Heart left ventricle (tissue), 16 donors: Measurements from ENCODE around the gene FCER1G. TPM values are rescaled to one million over a fixed set of nuclear protein-coding genes. Genes with fewer than 3 reads are reported as not detected.

ENCODE experiments used
- ATAC-seq, 4 donors: fragments of 200-7000 bp; cut with Tn5 transposase; one replicate each; pipeline ENCODE4 v1.9.1; 2020 to 2022; ENCODE audit warnings: moderate library complexity in 4 of 4, mild to moderate bottlenecking in 3 of 4, moderate number of reproducible peaks in 1 of 4
- DNase-seq, 5 donors: peaks; one replicate each; pipeline ENCODE4 v3.0.0-alpha.2; 2020
- H3K27ac ChIP-seq, 12 donors: fragments of 200-600 bp; sonication (generic) in 4 of 12; one replicate each; pipeline versions ENCODE4 v1.5.0 to v1.8.0; 2016 to 2022; ENCODE audit warnings: mild to moderate bottlenecking in 2 of 12
- H3K27me3 ChIP-seq, 9 donors: fragments of 200-600 bp; sonication (generic) in 2 of 9; one replicate each; pipeline versions ENCODE4 v1.5.1 to v1.8.0; 2016 to 2022; ENCODE audit warnings: mild to moderate bottlenecking in 3 of 9
- H3K36me3 ChIP-seq, 9 donors: fragments of 200-600 bp; sonication (generic) in 2 of 9; one replicate each; pipeline versions ENCODE4 v1.5.0 to v1.8.0; 2018 to 2022; ENCODE audit warnings: mild to moderate bottlenecking in 2 of 9
- H3K4me1 ChIP-seq, 12 donors: fragments of 200-600 bp; sonication (generic) in 4 of 12; one replicate each; pipeline versions ENCODE4 v1.5.0 to v1.8.0; 2016 to 2022; ENCODE audit warnings: mild to moderate bottlenecking in 3 of 12
- H3K4me3 ChIP-seq, 12 donors: fragments of 200-600 bp; sonication (generic) in 4 of 12; one replicate each; pipeline versions ENCODE4 v1.5.0 to v1.8.0; 2017 to 2022; ENCODE audit warnings: mild to moderate bottlenecking in 9 of 12, moderate library complexity in 4 of 12
- H3K9me3 ChIP-seq, 12 donors: fragments of 200-600 bp; sonication (generic) in 4 of 12; one replicate each; pipeline versions ENCODE4 v1.5.0 to v1.8.0; 2016 to 2022; ENCODE audit warnings: mild to moderate bottlenecking in 1 of 12
- POLR2A ChIP-seq, 2 donors: fragments of 450-650 bp; IDR thresholded peaks; one replicate each; pipeline ENCODE4 v1.6.1; 2017; ENCODE audit warnings: antibody characterized with exemption in 2 of 2, mild to moderate bottlenecking in 2 of 2, moderate library complexity in 2 of 2
- WGBS, 4 donors: extraction: QIAGEN DNeasy Blood & Tissue Kit in 2 of 4; methylation state at CpG; one replicate each; pipeline versions ENCODE4 v1.1.5 to v1.1.7; 2013 to 2018; 5-methylcytosine and 5-hydroxymethylcytosine counted together
- intact Hi-C, 10 donors: fragments of 100-400 bp; cut with DNase I; formaldehyde crosslinking; loops; one replicate each; pipeline versions ENCODE4 v1.11.1 to v1.14.2; 2022
- polyA plus RNA-seq, 2 donors: library from polyadenylated mRNA; stranded (reverse); fragments of 200-250 nt; gene quantifications; one replicate each; pipeline ENCODE4 v1.2.3, GENCODE V29; 2013
- total RNA-seq, 9 donors: library from RNA; depleted of rRNA in 2 of 9; stranded (reverse); fragments of >200 nt in 2 of 9; fragmentation: NEBNext Ultra II Directional in 3 of 9; extraction: Animal tissue kit (Norgen Biotek cat#: 25700) in 3 of 9; gene quantifications; one replicate each; pipeline versions ENCODE4 v1.1.0 to v1.2.4, GENCODE V29; 2016 to 2023
- TF ChIP-seq, protein P1 (sequence below), 12 donors: fragments of 200-600 bp; sonication (generic) in 4 of 12; IDR thresholded peaks; one replicate each; pipeline versions ENCODE4 v1.5.0 to v1.8.0; 2018 to 2022; ENCODE audit warnings: antibody characterized with exemption in 12 of 12, mild to moderate bottlenecking in 5 of 12
- donor health status: ischemic (EF 13 %, LVEDD 7.1; RV severe dilation, severe dysfunction).
- donor health status: healthy with polysubstance abuse.
- donor health status: DM: no; HTN: yes; CAD: no.
- donor health status: DM: no; HTN: no; CAD: no.
- donor health status: ischemic (EF 25% LVEDD 6.9; RV normal size, moderate dysfunction).
- donor health status: ischemic (EF 25% LVEDD 5.7; RV mildly dilated, moderate dysfunction).
- donor health status: healthy.
- donor health status: DM: yes; HTN: yes; CAD: no.
- donor health status: ischemic (EF 35%, LVEDD 5.7; RV mildly dilated, moderate dysfunction).
- donor health status: nonischemic (EF 11% LVEDD 7.7; RV severe dilation, severe dysfunction).
- donor health status: DM: yes; HTN: yes; CAD: no.
- donor health status: PGD.
- donor health status: ischemic (EF 29% LVEDD 5.4; RV normal size, mild dysfunction).
- donor health status: nonischemic (EF 23%, LVEDD 6.1; RV moderate dilation, normal function).

The FCER1G gene
- total and polyA plus RNA-seq, 11 donors = 2.9 to 157 (median 17.1) TPM

DNA sequence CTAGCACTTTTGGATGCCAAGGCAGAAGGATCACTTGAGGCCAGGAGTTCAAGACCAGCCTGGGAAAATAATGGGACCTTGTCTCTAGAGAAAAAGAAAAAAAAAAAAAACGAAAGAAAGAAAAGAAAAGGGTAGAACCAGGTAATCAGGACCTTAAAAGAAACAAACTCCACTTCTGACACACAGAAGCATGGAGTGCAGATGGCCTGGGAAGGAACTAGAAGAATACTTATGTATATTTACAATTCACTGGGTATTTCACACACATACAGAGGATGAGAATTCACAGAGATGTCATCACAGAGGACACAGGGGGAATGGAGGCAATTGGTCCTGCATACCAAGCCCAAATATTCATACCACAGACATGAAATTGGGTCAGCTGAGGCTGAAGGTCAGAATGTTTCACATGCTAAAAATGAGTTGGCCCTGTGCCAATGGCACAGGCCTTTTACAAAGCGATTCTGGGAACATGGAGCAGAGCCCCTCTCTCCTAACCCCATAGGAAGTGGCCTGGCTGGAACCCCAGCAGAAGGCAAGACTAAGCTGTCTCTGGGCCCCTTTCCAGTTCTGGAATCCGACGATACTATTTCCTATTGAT lies 42.2 kb upstream of the FCER1G start:
- Histone ChIP-seq H3K27ac (peak overlapping the region in 11 of 12 donors; percentile 22 to 73 (median 50)), H3K27me3 (no peaks in the 10 kb centered on the region), H3K4me3 (no peak overlapping the region), H3K4me1 (peaks cover 6 to 41% (median 27%) of the 10 kb centered on the region in 12 donors), H3K9me3 (no peaks in the 10 kb centered on the region), H3K36me3 (peaks cover 0 to 81% (median 70%) of the 10 kb centered on the region in 9 donors)
- ATAC-seq (peak in 1 of 4 donors; percentile 19), DNase-seq (peak in 3 of 5 donors; percentile 44 to 66 (median 50))
- no peak for TF ChIP-seq POLR2A (IDR thresholded peaks at IDR 0.05)
- TF ChIP-seq, protein P1, sequence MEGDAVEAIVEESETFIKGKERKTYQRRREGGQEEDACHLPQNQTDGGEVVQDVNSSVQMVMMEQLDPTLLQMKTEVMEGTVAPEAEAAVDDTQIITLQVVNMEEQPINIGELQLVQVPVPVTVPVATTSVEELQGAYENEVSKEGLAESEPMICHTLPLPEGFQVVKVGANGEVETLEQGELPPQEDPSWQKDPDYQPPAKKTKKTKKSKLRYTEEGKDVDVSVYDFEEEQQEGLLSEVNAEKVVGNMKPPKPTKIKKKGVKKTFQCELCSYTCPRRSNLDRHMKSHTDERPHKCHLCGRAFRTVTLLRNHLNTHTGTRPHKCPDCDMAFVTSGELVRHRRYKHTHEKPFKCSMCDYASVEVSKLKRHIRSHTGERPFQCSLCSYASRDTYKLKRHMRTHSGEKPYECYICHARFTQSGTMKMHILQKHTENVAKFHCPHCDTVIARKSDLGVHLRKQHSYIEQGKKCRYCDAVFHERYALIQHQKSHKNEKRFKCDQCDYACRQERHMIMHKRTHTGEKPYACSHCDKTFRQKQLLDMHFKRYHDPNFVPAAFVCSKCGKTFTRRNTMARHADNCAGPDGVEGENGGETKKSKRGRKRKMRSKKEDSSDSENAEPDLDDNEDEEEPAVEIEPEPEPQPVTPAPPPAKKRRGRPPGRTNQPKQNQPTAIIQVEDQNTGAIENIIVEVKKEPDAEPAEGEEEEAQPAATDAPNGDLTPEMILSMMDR (IDR thresholded peaks at IDR 0.05) = no peak
- intact Hi-C loops = no loop called here
- WGBS, 4 donors = 11 to 33% (median 22%) methylated on average over 4 of the region's 4 CpGs

DNA sequence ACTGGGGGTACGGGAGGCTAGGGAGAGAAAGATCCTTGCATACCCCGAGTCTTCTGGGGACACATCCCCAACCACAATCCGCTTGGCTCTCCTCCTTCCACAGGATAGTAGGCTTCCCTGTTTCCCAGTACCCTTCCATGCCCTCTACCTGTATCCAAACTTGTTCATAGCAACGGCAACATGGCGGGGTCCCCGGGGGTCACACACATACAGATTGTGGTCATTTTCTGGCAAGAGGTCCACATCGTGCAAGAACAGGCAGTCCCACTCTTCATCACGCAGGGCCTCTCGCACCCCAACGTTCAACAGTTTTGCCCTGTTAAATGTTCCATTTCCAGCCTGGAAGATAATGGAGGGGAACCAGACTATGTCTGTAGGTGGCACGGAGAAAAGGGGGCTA lies 41.4 kb upstream of the FCER1G start:
- Histone ChIP-seq H3K36me3 (peaks cover 0 to 74% (median 69%) of the 10 kb centered on the region in 9 donors), H3K4me1 (peaks cover 6 to 44% (median 29%) of the 10 kb centered on the region in 12 donors), H3K9me3 (no peaks in the 10 kb centered on the region), H3K27me3 (no peaks in the 10 kb centered on the region), H3K4me3 (no peak overlapping the region), H3K27ac (peak overlapping the region in 10 of 12 donors; percentile 22 to 73 (median 49))
- no peak for ATAC-seq
- TF ChIP-seq, protein P1 (IDR thresholded peaks at IDR 0.05) = no peak
- no peak for TF ChIP-seq POLR2A (IDR thresholded peaks at IDR 0.05)
- peak in 1 of 5 donors; percentile 14 for DNase-seq
- intact Hi-C loops = no loop called here
- WGBS, 4 donors = 93 to 96% (median 94%) methylated on average over 11 of the region's 11 CpGs

DNA sequence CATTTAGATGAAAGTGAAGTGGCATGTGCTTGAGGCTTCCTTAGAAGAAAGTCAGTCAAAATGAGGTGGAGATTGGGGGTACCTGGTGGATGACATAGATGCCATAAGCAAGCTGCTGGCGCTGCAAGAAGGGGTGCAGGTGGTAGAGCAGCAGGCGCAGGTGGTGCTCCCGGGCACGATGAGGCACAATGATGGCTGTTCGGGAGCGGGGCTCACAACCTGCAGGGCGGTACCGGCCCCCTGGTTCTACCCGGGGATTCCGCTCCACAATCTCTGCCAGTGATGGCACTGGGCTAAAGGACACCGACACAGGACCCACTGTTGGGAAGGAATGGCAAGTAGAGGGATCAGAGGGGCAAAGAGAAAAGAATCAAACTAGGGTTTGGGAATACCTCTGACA lies 40.2 kb upstream of the FCER1G start:
- ATAC-seq (no peak), DNase-seq (no peak)
- Histone ChIP-seq H3K27ac (no peak overlapping the region), H3K36me3 (peaks cover 0 to 62% (median 57%) of the 10 kb centered on the region in 9 donors), H3K4me3 (no peak overlapping the region), H3K27me3 (no peaks in the 10 kb centered on the region), H3K4me1 (peaks cover 6 to 44% (median 29%) of the 10 kb centered on the region in 12 donors), H3K9me3 (no peaks in the 10 kb centered on the region)
- no peak for TF ChIP-seq POLR2A (IDR thresholded peaks at IDR 0.05)
- TF ChIP-seq, protein P1 (IDR thresholded peaks at IDR 0.05) = no peak
- WGBS, 4 donors = 94 to 96% (median 95%) methylated on average over 11 of the region's 11 CpGs
- intact Hi-C loops = no loop called here

DNA sequence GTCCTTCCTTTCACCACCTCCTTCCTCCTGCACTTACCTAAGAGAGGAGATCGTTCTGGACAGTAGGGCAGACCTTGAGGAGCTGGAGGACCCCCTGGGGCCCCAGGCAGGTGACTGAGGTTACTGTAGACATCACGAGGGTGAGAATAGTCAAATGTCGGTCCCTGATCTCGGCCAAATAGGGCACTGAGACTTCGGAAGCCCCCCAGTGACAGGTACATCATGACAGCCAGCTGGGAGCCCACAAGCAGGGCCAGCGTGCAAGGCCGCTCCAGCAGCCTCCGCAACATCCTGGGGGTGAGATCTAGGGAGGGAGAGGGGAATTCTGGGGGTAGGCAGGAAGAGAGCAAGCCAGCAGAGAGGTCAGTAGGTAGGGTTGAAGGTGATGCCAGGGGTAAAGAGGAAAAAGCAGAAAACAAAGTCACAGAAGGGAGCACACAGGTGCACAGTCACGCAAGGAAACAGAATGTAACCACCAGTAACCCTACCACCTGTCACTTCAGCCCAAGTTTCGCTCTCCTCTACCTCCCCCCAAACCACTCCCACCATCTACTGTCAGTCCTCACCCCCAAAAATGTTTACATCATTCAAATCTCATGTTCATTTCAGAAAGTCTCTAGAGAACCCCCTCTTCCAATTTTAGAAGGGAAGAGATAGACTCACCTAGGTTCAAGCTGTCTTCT lies 39.2 kb upstream of the FCER1G start:
- intact Hi-C loops = no loop called here
- peak overlapping the region in 9 of 12 donors; percentile 60 to 95 (median 90) for H3K27ac ChIP-seq
- TF ChIP-seq, protein P1 (IDR thresholded peaks at IDR 0.05) = no peak
- no peak for TF ChIP-seq POLR2A (IDR thresholded peaks at IDR 0.05)
- 86 to 91% (median 90%) methylated on average over 10 of the region's 10 CpGs for WGBS, 4 donors
- DNase-seq = peak in 1 of 5 donors; percentile 10
- peaks cover 6 to 49% (median 29%) of the 10 kb centered on the region in 12 donors for H3K4me1 ChIP-seq
- H3K4me3 ChIP-seq = peak overlapping the region in 9 of 12 donors; percentile 67 to 96 (median 78)
- H3K36me3 ChIP-seq = peaks cover 0 to 52% (median 47%) of the 10 kb centered on the region in 9 donors
- no peaks in the 10 kb centered on the region for H3K27me3 ChIP-seq
- no peaks in the 10 kb centered on the region for H3K9me3 ChIP-seq
- no peak for ATAC-seq
